ENCODE results near the gene ATP8B1.

DNA sequence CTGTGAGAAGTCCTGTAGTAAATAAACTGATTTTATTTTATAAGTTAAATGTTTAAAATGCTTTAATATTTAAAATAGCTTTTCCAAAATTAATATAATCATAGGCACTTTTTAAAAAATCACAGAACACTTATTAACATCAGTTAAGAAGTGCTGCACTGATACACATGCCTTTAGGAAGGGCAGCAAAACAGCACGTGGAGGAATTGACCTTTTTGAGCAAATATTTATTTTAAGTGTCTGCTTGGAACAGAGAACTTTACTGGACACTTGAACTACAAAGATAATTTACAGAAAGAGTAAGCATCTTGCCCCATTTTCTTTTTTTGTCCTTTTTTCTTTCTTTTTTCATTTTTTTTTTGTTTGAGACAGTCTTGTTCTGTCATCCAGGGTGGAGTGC is 93.8 kb downstream of the ATP8B1 start:
- TF ChIP-seq, protein P1, sequence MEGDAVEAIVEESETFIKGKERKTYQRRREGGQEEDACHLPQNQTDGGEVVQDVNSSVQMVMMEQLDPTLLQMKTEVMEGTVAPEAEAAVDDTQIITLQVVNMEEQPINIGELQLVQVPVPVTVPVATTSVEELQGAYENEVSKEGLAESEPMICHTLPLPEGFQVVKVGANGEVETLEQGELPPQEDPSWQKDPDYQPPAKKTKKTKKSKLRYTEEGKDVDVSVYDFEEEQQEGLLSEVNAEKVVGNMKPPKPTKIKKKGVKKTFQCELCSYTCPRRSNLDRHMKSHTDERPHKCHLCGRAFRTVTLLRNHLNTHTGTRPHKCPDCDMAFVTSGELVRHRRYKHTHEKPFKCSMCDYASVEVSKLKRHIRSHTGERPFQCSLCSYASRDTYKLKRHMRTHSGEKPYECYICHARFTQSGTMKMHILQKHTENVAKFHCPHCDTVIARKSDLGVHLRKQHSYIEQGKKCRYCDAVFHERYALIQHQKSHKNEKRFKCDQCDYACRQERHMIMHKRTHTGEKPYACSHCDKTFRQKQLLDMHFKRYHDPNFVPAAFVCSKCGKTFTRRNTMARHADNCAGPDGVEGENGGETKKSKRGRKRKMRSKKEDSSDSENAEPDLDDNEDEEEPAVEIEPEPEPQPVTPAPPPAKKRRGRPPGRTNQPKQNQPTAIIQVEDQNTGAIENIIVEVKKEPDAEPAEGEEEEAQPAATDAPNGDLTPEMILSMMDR (IDR thresholded peaks at IDR 0.05; ENCODE audit: insufficient read depth, low read length): no peak
- TF ChIP-seq POLR2AphosphoS5 (IDR thresholded peaks at IDR 0.05; ENCODE audit: low read depth): no peak
- TF ChIP-seq, protein P2, sequence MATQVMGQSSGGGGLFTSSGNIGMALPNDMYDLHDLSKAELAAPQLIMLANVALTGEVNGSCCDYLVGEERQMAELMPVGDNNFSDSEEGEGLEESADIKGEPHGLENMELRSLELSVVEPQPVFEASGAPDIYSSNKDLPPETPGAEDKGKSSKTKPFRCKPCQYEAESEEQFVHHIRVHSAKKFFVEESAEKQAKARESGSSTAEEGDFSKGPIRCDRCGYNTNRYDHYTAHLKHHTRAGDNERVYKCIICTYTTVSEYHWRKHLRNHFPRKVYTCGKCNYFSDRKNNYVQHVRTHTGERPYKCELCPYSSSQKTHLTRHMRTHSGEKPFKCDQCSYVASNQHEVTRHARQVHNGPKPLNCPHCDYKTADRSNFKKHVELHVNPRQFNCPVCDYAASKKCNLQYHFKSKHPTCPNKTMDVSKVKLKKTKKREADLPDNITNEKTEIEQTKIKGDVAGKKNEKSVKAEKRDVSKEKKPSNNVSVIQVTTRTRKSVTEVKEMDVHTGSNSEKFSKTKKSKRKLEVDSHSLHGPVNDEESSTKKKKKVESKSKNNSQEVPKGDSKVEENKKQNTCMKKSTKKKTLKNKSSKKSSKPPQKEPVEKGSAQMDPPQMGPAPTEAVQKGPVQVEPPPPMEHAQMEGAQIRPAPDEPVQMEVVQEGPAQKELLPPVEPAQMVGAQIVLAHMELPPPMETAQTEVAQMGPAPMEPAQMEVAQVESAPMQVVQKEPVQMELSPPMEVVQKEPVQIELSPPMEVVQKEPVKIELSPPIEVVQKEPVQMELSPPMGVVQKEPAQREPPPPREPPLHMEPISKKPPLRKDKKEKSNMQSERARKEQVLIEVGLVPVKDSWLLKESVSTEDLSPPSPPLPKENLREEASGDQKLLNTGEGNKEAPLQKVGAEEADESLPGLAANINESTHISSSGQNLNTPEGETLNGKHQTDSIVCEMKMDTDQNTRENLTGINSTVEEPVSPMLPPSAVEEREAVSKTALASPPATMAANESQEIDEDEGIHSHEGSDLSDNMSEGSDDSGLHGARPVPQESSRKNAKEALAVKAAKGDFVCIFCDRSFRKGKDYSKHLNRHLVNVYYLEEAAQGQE (IDR thresholded peaks at IDR 0.05; ENCODE audit: insufficient replicate concordance, low read depth): no peak
- TF ChIP-seq GABPA (IDR thresholded peaks at IDR 0.05; ENCODE audit: low read depth): no peak
